ENCODE measurements around the gene ARHGEF17.

ARHGEF17 gene

GRCh38 chr11:73400293-73400692 is 92.2 kb downstream of the ARHGEF17 start:
- H3K4me3 ChIP-seq (ENCODE audit: low read depth, low read length) = no peak overlapping the region
- TF ChIP-seq, protein P1, sequence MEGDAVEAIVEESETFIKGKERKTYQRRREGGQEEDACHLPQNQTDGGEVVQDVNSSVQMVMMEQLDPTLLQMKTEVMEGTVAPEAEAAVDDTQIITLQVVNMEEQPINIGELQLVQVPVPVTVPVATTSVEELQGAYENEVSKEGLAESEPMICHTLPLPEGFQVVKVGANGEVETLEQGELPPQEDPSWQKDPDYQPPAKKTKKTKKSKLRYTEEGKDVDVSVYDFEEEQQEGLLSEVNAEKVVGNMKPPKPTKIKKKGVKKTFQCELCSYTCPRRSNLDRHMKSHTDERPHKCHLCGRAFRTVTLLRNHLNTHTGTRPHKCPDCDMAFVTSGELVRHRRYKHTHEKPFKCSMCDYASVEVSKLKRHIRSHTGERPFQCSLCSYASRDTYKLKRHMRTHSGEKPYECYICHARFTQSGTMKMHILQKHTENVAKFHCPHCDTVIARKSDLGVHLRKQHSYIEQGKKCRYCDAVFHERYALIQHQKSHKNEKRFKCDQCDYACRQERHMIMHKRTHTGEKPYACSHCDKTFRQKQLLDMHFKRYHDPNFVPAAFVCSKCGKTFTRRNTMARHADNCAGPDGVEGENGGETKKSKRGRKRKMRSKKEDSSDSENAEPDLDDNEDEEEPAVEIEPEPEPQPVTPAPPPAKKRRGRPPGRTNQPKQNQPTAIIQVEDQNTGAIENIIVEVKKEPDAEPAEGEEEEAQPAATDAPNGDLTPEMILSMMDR (IDR thresholded peaks at IDR 0.05; ENCODE audit: low read depth, low read length) = no peak
- in situ Hi-C loops (cut with HindIII; ENCODE audit: low sequenced_read_pairs) = no loop called here
- no peak for DNase-seq (ENCODE audit: low read depth, low spot score)

DNA sequence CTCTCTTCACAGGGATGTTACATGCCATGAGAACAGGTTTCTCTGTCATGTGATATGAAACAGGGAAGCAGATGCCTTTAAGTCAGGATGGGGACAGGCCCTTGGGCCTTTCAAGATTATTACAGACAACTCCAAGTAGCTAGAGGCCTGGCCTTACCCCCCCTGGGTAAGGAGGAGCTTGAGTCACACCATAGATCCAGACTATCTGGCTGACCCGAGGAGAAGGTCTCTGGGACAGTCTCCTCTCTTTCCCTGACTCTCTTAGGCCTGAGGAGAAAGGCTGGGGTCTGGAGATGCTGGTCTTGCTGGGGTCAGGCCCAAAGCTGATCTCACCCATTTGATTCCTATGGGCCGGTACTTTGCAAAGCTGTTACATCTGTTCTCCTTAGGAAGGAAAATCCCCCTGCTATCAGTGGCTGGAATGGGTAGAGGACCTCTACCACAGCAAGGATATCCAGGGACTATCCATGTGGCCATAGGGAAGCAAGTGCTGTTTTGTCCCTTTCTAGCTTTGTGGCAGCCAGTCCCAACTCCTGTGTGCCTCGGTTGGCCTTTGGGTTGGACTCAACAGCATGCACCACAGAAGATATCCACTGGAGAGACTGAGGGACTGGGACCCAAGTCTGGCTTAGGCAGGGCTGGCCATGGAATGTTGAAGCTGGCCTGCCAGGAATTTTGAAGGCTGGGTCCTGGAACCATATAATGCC is 93.3 kb downstream of the ARHGEF17 start:
- no peak overlapping the region for H3K4me3 ChIP-seq (ENCODE audit: low read depth, low read length)
- no peak for DNase-seq (ENCODE audit: low read depth, low spot score)
- TF ChIP-seq, protein P1 (IDR thresholded peaks at IDR 0.05; ENCODE audit: low read depth, low read length) = no peak

DNA sequence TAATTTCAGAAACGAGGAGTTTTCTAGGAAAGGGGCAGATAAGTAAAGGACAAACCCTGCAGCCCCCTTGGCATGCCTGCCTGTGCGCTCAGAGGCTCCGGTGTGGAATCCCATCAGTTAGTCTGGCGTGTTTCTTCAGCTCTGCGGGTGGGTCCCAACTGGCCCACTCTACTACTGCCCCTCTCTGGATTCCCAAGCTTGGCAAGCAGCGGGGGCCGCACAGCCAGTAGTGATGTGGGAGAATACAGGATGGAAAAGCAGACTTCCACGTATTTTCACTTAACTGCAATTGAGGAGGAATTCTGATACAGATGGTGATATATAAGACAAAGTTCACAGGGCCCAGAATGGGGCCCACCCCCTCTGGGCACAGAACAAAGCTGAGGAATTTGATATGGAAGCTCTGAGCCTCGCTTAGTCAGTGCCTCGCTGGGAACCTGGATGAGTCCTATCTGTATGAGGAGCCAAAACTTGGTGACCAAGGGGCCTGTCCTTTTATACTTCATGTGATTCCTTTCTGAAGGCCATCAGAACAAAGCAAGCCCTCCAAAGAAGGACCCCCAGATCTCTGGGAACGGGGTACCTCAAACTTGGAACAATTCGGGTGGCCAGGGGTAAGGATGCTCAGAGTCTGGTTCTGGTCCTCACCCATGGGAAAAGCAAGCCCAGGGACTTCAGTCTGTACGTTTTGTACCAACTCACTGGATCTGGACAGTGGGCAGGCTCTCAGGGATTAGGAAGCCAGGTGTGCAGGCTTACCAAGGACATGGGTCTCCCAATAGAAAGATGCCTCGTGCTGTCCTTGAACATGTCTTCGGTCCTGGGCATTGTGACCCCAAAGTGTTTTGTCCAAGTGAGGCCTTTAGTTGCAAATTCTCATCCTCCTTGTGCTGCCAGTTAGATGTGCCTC is 94.1 kb downstream of the ARHGEF17 start:
- peak; percentile 18 for DNase-seq (ENCODE audit: low read depth, low spot score)
- in situ Hi-C loops (cut with HindIII; ENCODE audit: low sequenced_read_pairs) = no loop called here
- no peak overlapping the region for H3K4me3 ChIP-seq (ENCODE audit: low read depth, low read length)

More for the DNA sequence above, 93.3 kb downstream of the ARHGEF17 start:
- in situ Hi-C loops (cut with HindIII; ENCODE audit: low sequenced_read_pairs) = no loop called here

GRCh38 chr11:73402834-73403185 is 94.7 kb downstream of the ARHGEF17 start:
- DNase-seq (ENCODE audit: low read depth, low spot score) = peak; percentile 18
- H3K4me3 ChIP-seq (ENCODE audit: low read depth, low read length) = no peak overlapping the region

More for the DNA sequence above, 94.1 kb downstream of the ARHGEF17 start:
- TF ChIP-seq, protein P1 (IDR thresholded peaks at IDR 0.05; ENCODE audit: low read depth, low read length) = no peak

DNA sequence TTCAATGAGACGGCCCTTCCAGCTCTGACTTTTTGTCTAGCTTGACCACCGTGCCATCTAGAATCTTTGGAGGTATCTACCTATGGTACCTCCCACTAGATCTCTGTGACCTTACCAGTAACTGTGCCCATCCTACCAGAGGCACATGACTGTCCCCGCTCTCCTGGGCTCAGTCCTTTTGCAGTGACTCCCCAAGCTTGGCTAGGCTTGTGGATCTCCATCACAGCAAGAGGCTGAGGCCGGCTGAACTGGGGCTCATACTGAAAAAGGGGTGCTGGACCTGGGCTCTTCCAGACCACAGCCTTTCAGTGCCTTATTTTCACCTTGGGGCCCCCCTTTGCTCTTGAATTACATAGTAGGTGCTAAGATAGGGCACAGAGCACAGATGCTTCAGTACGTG is 95.5 kb downstream of the ARHGEF17 start:
- DNase-seq (ENCODE audit: low read depth, low spot score) = no peak
- H3K4me3 ChIP-seq (ENCODE audit: low read depth, low read length) = no peak overlapping the region
- TF ChIP-seq, protein P1 (IDR thresholded peaks at IDR 0.05; ENCODE audit: low read depth, low read length) = no peak
- in situ Hi-C loops (cut with HindIII; ENCODE audit: low sequenced_read_pairs) = no loop called here

More at GRCh38 chr11:73402834-73403185, 94.7 kb downstream of the ARHGEF17 start:
- TF ChIP-seq, protein P1 (IDR thresholded peaks at IDR 0.05; ENCODE audit: low read depth, low read length) = peak; percentile 45
- in situ Hi-C loops (cut with HindIII; ENCODE audit: low sequenced_read_pairs) = no loop called here

GRCh38 chr11:73404048-73404447 is 96.0 kb downstream of the ARHGEF17 start:
- in situ Hi-C loops (cut with HindIII; ENCODE audit: low sequenced_read_pairs) = no loop called here
- TF ChIP-seq, protein P1 (IDR thresholded peaks at IDR 0.05; ENCODE audit: low read depth, low read length) = peak; percentile 71
- H3K4me3 ChIP-seq (ENCODE audit: low read depth, low read length) = no peak overlapping the region
- DNase-seq (ENCODE audit: low read depth, low spot score) = peak; percentile 29
